Stomach smooth muscle (tissue), 2 donors: ENCODE results near the gene ATP10A.

Experiments used
- H3K27ac ChIP-seq: one replicate; pipeline ENCODE4 v1.7.0; 2013; ENCODE audit warnings: mild to moderate bottlenecking, low read length, inconsistent platforms
- H3K27me3 ChIP-seq, 2 donors: one replicate each; pipeline ENCODE4 v1.7.0; 2013; ENCODE audit warnings: low read length in 2 of 2; ENCODE audit not compliant: insufficient read depth in 2 of 2, control insufficient read depth in 1 of 2
- H3K36me3 ChIP-seq, 2 donors: one replicate each; pipeline ENCODE4 v1.7.0; 2013; ENCODE audit warnings: low read length in 2 of 2; ENCODE audit not compliant: control insufficient read depth in 2 of 2, insufficient read depth in 2 of 2
- H3K4me1 ChIP-seq: one replicate; pipeline ENCODE4 v1.7.0; 2013; ENCODE audit warnings: low read length; ENCODE audit not compliant: control insufficient read depth, insufficient read depth
- H3K4me3 ChIP-seq, 2 donors: one replicate each; pipeline ENCODE4 v1.7.0; 2013; ENCODE audit warnings: low read length in 2 of 2
- H3K9ac ChIP-seq, 2 donors: one replicate each; pipeline ENCODE4 v1.7.0; 2013; ENCODE audit warnings: low read length in 2 of 2, mild to moderate bottlenecking in 1 of 2
- H3K9me3 ChIP-seq, 2 donors: one replicate each; pipeline ENCODE4 v1.7.0; 2013; ENCODE audit warnings: low read length in 2 of 2; ENCODE audit not compliant: control insufficient read depth in 2 of 2
- donor health status: healthy.
- donor health status: Pancreatic carcinoma.

ATP10A gene

DNA sequence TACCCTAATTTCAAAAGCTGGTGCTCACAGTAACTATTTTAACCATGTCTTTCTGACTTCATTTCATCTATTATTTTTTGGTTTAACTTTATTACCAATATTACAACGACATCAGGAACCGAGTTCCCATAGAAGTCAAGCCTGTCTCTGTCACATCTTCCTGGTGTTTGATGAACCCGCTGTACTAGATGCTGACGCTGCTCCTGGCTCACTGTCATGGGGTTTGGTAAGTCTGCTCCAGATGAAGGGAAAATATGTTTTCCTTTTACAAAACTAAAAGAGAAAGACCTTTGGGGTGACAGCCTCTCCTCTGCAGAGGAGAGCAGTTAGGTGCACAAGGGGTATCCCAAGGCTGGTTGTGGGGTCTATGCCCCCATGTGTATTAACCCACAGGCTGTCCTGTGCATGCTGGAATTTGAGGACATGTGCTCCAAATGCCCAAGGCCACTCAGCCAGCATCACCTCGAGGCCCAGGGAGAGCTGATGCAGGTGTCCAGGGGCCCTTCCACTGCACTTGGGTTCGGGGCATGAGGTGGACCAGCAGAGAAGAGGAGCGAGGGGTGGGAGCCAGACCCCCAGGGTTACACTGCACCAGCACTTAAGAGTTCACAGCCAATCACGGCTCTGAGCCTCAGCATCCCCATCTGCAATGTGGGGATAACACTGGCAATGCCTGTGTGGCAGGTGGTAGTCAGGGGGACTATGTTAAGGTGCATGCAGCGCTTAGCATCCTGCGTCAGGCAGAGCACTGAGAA, 62.2 kb downstream of the ATP10A start:
- peaks cover 29% of the 10 kb centered on the region for H3K4me1 ChIP-seq
- H3K27ac ChIP-seq: no peak overlapping the region
- no peaks in the 10 kb centered on the region for H3K27me3 ChIP-seq
- peaks cover 0 to 3% of the 10 kb centered on the region in 2 donors for H3K36me3 ChIP-seq
- no peaks in the 10 kb centered on the region for H3K9me3 ChIP-seq
- no peak overlapping the region for H3K9ac ChIP-seq
- H3K4me3 ChIP-seq: no peak overlapping the region

DNA sequence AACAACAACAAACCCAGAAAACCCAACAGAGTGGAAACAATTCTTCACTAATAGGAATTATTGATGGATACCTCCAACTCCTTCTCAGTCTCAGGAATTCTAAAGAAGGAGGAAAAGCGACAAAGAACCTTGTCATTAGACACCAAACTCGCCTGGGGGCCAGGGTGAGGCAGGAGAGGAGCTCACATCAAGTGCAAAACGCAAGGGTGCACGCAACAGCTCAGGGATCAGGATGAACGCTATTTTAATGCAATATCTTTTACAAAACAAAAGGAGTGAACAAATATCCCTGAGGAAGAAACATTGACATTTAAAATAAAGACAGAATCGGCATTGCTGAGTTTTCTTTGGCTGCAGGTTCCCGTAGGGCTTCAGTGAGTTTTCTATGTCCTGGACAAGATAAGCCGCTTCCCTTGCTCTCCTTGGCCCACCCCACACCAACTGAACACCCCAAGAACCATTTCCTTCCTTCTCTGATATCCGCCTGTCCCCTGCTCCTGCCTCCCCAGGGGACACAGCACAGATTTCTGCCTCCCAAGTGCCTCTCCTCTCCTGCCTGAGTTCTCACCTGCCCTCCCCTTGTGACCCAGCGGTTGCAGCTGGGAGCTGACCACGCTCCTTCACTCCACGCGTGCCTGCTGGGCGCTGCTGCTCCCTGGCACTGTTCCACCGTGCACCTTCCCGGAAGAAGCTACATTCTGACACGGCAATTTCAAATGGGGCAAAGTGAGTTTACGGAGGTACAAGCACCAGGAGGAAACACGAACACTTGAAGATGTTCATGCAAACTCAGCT, 63.0 kb downstream of the ATP10A start:
- Histone ChIP-seq H3K36me3 (peaks cover 0 to 3% of the 10 kb centered on the region in 2 donors), H3K9me3 (no peaks in the 10 kb centered on the region), H3K4me1 (peaks cover 31% of the 10 kb centered on the region), H3K9ac (no peak overlapping the region), H3K4me3 (no peak overlapping the region), H3K27ac (no peak overlapping the region), H3K27me3 (no peaks in the 10 kb centered on the region)

DNA sequence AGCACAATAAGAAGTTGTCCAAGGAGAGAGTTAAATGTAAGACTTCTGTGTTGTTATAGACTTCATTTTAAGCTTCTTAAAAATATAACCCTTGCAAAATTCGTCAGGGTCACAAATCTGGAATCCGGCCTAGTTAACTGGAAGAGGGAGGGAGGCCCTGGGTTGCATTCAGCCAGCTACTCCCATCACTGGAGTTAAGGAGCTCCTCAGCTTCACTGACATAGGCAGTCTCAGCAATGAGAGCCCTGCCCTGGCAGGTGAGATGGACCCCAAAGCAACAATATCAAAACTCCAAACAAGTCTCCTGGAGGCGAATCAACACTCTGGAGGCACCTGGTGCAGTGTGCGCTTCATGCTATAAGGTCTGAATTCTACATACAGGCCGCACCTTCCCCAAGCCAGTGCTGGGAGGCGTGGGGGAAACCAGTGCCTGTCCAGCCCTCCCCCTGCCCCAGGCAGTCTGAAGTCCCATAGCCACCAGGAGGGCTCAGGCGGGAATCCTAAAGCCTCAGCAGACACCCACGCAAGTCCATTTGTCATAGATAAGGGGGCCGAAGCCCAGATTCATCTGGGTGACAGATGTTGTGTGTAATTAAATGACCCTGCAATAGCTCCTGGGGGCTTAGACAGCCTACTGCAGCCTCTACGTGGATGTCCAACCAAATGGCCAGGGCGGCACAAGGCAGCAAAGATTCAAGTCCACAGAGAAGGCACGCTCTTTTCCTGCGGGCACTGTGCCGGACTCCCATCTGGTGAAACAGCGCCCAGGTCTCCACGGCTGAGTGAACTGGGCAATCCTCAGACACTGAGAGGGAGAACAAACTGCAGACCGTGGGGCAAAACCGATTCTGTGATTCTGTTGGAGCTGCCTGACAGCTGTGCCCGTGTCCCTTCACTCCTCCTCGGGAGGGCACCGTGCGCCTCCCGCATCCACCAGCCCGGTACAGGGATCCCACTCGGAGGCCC, 64.9 kb downstream of the ATP10A start:
- H3K9ac ChIP-seq: peak overlapping the region; percentile 42 to 49
- peaks cover 31% of the 10 kb centered on the region for H3K4me1 ChIP-seq
- peaks cover 0 to 3% of the 10 kb centered on the region in 2 donors for H3K36me3 ChIP-seq
- peak overlapping the region; percentile 26 to 35 for H3K4me3 ChIP-seq
- H3K27ac ChIP-seq: peak overlapping the region; percentile 60
- H3K9me3 ChIP-seq: no peaks in the 10 kb centered on the region
- no peaks in the 10 kb centered on the region for H3K27me3 ChIP-seq

DNA sequence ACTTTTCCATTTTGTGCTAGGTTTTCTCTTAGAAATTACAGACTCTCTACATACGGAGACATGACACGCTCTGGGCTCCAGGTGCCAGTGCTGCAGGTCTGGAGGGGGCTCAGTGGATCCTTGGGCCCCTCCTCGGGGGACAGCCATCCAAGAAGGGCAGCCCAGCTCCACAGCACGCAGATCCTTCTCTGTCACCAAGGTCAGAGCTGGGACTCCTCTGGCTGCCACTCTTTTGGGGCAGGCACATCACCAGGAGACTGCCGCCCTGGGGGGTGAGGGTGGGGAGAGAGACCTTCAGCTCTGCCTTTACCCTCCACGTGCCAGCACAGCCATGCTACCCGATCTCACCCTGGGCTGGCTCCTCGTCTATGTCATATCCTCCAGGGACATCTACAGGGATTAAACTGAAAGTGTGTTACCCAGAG, 65.6 kb downstream of the ATP10A start:
- peak overlapping the region; percentile 60 for H3K27ac ChIP-seq
- peak overlapping the region; percentile 42 to 49 for H3K9ac ChIP-seq

DNA sequence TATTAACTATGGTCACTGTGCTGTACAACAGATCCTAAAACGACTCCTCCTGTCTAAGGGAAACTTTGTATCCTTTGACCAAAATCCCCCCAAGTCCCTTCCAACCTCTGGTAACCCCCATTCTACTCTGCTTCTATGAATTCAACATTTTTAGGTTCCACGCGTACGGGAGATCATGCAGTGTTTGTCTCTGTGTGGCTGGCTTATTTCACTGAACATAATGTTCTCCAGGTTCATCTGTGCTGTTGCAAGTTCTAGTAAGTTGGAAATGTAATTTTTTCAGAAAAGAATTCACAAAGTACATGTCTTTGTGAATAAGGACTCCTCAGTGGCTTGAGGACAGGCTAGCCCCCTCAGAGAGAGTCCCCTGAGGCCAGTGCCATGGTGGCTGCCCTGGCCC, 66.1 kb downstream of the ATP10A start:
- Histone ChIP-seq H3K27me3 (no peaks in the 10 kb centered on the region), H3K36me3 (peaks cover 0 to 3% of the 10 kb centered on the region in 2 donors), H3K4me3 (no peak overlapping the region), H3K4me1 (peaks cover 31% of the 10 kb centered on the region), H3K9ac (no peak overlapping the region), H3K9me3 (no peaks in the 10 kb centered on the region), H3K27ac (peak overlapping the region; percentile 60)

More for the DNA sequence above, 65.6 kb downstream of the ATP10A start:
- Histone ChIP-seq H3K27me3 (no peaks in the 10 kb centered on the region), H3K36me3 (peaks cover 0 to 3% of the 10 kb centered on the region in 2 donors), H3K4me3 (peak overlapping the region; percentile 26 to 35), H3K9me3 (no peaks in the 10 kb centered on the region), H3K4me1 (peaks cover 31% of the 10 kb centered on the region)

DNA sequence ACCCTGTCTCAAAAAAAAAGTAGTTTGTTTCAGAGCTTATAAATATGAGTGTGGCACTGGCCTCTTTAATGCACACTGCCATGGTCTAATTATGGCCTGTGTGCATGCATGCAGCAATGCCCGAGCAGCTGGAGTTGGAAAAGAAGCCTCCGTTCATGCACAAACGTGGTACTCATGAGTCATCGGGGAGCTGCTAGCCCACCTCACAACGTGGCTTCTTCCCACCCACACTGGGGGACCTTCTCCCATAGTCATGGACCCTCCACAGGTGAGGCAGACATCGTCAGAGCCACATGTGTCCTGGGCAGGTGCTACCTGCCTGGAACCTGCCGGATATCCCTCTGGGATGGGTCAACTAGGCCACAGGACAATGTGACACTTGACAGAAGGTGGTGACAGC, 66.7 kb downstream of the ATP10A start:
- H3K4me3 ChIP-seq: no peak overlapping the region
- H3K36me3 ChIP-seq: peaks cover 0 to 1% of the 10 kb centered on the region in 2 donors
- no peak overlapping the region for H3K9ac ChIP-seq
- no peak overlapping the region for H3K27ac ChIP-seq
- peaks cover 32% of the 10 kb centered on the region for H3K4me1 ChIP-seq
- H3K9me3 ChIP-seq: no peaks in the 10 kb centered on the region
- H3K27me3 ChIP-seq: no peaks in the 10 kb centered on the region

DNA sequence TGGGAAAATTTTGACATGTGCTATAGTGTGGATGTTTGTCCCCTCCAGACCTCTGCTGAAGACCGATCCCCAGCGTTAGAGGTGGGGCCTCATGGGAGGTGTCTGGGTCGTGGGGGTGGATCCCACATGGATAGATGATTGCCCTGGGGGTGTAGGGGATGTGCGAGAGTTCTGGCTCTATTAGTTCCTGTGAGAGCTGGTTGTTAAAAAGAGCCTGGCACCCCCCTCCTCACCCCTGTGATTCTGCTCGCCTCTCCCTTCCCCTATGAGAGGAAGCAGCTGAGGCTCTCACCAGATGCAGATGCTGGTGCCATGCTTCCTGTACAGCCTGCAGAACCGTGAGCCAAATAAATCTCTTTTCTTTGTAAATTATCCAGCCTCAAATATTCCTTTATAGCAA, 67.4 kb downstream of the ATP10A start:
- H3K27me3 ChIP-seq: no peaks in the 10 kb centered on the region
- H3K4me3 ChIP-seq: no peak overlapping the region
- H3K36me3 ChIP-seq: no peaks in the 10 kb centered on the region
- no peaks in the 10 kb centered on the region for H3K9me3 ChIP-seq
- H3K27ac ChIP-seq: no peak overlapping the region
- H3K9ac ChIP-seq: no peak overlapping the region
- H3K4me1 ChIP-seq: peaks cover 34% of the 10 kb centered on the region

DNA sequence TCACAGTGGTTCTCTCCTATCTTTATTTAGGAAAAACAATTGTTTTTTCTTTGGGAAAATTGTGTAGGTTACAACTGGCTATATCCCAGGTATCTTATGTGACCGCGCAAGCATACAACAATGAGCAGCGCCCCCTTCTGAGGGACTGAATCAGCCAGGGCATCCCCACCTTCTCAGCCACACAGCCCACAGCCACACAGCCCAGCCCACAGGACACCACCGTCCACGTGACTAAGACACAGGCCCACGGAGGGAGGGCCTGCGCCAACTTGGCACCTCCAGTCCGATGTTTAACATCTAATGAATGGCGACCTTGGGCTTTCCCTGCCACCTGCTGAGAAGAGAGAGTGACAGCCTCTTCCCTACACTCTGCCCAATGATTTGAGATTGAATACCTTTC, 68.1 kb downstream of the ATP10A start:
- no peak overlapping the region for H3K27ac ChIP-seq
- H3K27me3 ChIP-seq: no peaks in the 10 kb centered on the region

DNA sequence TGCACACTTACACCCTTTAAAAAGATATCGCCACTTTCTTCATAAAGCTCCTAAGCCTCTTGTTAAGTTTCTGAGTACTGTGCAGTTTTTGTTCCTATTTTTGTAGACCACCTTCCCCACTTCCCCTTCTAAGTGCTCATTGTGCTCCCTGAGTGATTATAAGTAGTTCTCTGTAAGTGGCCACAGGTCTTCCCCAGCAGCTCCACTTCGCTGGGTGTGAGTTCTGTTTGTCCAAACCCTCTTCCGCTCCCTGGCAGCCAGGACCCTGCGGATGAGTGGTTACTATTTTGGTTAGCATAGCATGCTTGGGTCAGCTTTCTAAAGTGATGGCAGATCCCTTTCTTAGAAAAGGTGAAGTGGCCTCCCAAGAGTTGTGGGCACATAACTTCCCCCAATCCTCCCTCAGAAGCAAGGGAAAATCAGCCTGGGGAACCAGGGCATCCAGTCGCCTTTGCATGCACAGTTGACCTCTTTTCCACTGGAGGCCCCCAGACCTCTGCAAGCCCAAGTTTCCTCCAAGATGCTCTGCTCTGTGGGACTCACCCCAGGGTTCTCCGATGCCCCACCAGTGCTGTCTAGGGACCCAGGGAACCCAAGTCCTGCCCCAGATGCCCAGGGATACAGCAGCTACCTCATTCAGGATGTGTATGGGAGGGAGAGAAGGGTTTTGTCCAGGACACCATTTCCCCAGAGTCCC, 69.6 kb downstream of the ATP10A start:
- Histone ChIP-seq H3K36me3 (no peaks in the 10 kb centered on the region), H3K9me3 (no peaks in the 10 kb centered on the region), H3K4me1 (peaks cover 51% of the 10 kb centered on the region), H3K4me3 (no peak overlapping the region), H3K27me3 (no peaks in the 10 kb centered on the region), H3K9ac (no peak overlapping the region), H3K27ac (no peak overlapping the region)

More for the DNA sequence above, 68.1 kb downstream of the ATP10A start:
- Histone ChIP-seq H3K9ac (no peak overlapping the region), H3K36me3 (no peaks in the 10 kb centered on the region), H3K4me1 (peaks cover 40% of the 10 kb centered on the region), H3K4me3 (no peak overlapping the region), H3K9me3 (no peaks in the 10 kb centered on the region)

DNA sequence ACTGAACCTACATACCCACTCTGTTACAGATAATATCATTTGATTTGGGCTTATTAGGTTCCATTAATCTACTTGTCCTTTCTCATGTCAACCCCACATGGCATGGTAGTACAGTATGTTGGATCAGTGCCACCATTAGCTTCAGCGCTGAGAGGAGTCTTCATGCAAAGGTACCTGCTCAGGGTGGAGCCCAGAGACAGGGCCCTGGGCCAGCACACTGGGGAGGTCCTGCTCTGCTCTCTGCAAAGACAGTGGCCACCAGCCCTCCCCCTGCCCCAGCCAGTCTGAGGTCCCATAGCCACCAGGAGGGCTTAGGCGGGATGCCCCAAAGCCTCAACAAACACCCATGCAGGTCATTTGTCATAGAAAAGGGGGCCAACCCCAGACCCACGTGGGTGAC, 71.0 kb downstream of the ATP10A start:
- H3K9me3 ChIP-seq: no peaks in the 10 kb centered on the region
- H3K27ac ChIP-seq: no peak overlapping the region
- no peak overlapping the region for H3K9ac ChIP-seq
- H3K36me3 ChIP-seq: no peaks in the 10 kb centered on the region
- H3K27me3 ChIP-seq: no peaks in the 10 kb centered on the region
- H3K4me3 ChIP-seq: no peak overlapping the region
- peaks cover 52% of the 10 kb centered on the region for H3K4me1 ChIP-seq
